ENCODE results near the gene ZDHHC6. TPM values are rescaled to one million over a fixed set of nuclear protein-coding genes. Genes with fewer than 3 reads are reported as not detected.
A peak's percentile ranks its signal among the peaks of the same experiment; 100 is the strongest.

The ZDHHC6 gene
- total RNA-seq, 1 donor from 2014 or later, result 24.8 TPM

GRCh38 chr10:112446055-112446854 is 459 bp downstream of the ZDHHC6 start:
- peak overlapping the region; percentile 96 for H3K9ac ChIP-seq (ENCODE audit: low read length)
- DNase-seq (ENCODE audit: low read depth), result peak; percentile 13
- H2AFZ ChIP-seq (ENCODE audit: low read depth, low read length), result peak overlapping the region; percentile 99
- peaks cover 9% of the 10 kb centered on the region for H4K20me1 ChIP-seq (ENCODE audit: insufficient read depth, low read length)
- peak overlapping the region; percentile 97 for H3K27ac ChIP-seq (ENCODE audit: low read depth, low read length)
- peak overlapping the region; percentile 99 for H3K4me3 ChIP-seq (ENCODE audit: insufficient read depth, low read depth, low read length)
- H3K4me1 ChIP-seq (ENCODE audit: insufficient read depth, low read length), result peaks cover 5% of the 10 kb centered on the region
- Mint-ChIP-seq H3K4me3 (ENCODE audit: unreplicated experiment) (peak overlapping the region; percentile 93), H3K36me3 (ENCODE audit: low read depth, unreplicated experiment) (no peaks in the 10 kb centered on the region), H3K27me3 (ENCODE audit: low read depth, unreplicated experiment) (no peaks in the 10 kb centered on the region), H3K4me1 (ENCODE audit: low read depth, unreplicated experiment) (peaks cover 9% of the 10 kb centered on the region), H3K9me3 (ENCODE audit: unreplicated experiment) (no peaks in the 10 kb centered on the region), H3K27ac (ENCODE audit: unreplicated experiment) (peak overlapping the region; percentile 96)
- peaks cover 22% of the 10 kb centered on the region for H3K36me3 ChIP-seq (ENCODE audit: insufficient read depth, low read length)
- H3K9me3 ChIP-seq (ENCODE audit: insufficient read depth, low read depth, low read length), result no peaks in the 10 kb centered on the region
- FAIRE-seq, result no peak
- H3K27me3 ChIP-seq (ENCODE audit: insufficient read depth, low read length), result no peaks in the 10 kb centered on the region
- H3K4me2 ChIP-seq (ENCODE audit: low read length), result peak overlapping the region; percentile 96
- peaks cover 55% of the 10 kb centered on the region for H3K79me2 ChIP-seq (ENCODE audit: insufficient read depth, low read length)
- no peak for TF ChIP-seq EZH2 (IDR thresholded peaks at IDR 0.05; ENCODE audit: insufficient read depth, low read length)
- no peak for TF ChIP-seq CTCF (IDR thresholded peaks at IDR 0.05; ENCODE audit: insufficient read depth, low read depth, low read length)

DNA sequence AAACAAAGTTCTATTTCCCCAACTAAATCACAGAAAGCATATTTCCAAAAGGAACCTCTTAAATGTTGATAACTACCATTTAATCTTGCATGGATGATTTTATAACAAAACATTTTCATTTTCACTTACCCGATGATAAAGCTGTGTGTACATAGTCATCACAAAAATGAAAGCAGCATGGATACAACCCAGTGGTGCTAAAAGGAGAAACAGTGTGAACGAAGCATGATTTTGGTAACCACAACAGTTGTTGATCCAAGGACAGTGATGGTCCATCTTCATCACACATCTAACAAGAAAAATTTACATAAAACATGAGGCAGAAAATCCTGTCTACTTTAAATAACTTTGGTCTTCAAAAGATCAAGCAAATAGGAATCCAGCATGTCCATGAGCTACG is 4.7 kb downstream of the ZDHHC6 start:
- Mint-ChIP-seq H3K4me3 (ENCODE audit: unreplicated experiment) (no peak overlapping the region), H3K4me1 (ENCODE audit: low read depth, unreplicated experiment) (peaks cover 1% of the 10 kb centered on the region), H3K27ac (ENCODE audit: unreplicated experiment) (no peak overlapping the region), H3K27me3 (ENCODE audit: low read depth, unreplicated experiment) (no peaks in the 10 kb centered on the region), H3K9me3 (ENCODE audit: unreplicated experiment) (no peaks in the 10 kb centered on the region), H3K36me3 (ENCODE audit: low read depth, unreplicated experiment) (peaks cover 3% of the 10 kb centered on the region)
- Histone ChIP-seq H3K4me1 (ENCODE audit: insufficient read depth, low read length) (peaks cover 5% of the 10 kb centered on the region), H2AFZ (ENCODE audit: low read depth, low read length) (no peak overlapping the region), H3K4me3 (ENCODE audit: insufficient read depth, low read depth, low read length) (no peak overlapping the region), H3K79me2 (ENCODE audit: insufficient read depth, low read length) (peaks cover 23% of the 10 kb centered on the region), H4K20me1 (ENCODE audit: insufficient read depth, low read length) (peaks cover 4% of the 10 kb centered on the region), H3K27ac (ENCODE audit: low read depth, low read length) (no peak overlapping the region), H3K4me2 (ENCODE audit: low read length) (no peak overlapping the region), H3K27me3 (ENCODE audit: insufficient read depth, low read length) (no peaks in the 10 kb centered on the region), H3K9me3 (ENCODE audit: insufficient read depth, low read depth, low read length) (no peaks in the 10 kb centered on the region), H3K36me3 (ENCODE audit: insufficient read depth, low read length) (peaks cover 33% of the 10 kb centered on the region), H3K9ac (ENCODE audit: low read length) (no peak overlapping the region)
- DNase-seq (ENCODE audit: low read depth), result no peak
- no peak for FAIRE-seq
- TF ChIP-seq EZH2 (IDR thresholded peaks at IDR 0.05; ENCODE audit: insufficient read depth, low read length) (no peak), CTCF (IDR thresholded peaks at IDR 0.05; ENCODE audit: insufficient read depth, low read depth, low read length) (no peak)

DNA sequence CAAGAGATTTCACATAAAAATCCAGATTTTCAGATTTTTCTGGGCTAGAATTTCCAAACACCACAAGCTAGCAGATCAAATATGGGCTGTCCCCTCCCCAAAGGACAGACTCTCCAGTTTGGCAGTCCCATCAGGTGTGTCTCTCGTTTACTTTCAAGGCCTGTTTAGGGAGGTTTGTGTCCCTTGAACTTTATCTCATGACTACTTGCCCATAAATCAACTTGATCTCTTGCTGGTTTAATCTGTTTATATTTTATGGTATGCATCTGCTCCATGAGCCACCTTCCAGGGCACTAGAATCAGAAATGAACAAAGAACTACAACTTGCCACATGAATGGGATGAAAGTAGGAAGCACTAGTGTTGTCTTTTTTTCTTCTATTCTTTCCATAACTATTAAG is 5.2 kb downstream of the ZDHHC6 start:
- Mint-ChIP-seq H3K4me1 (ENCODE audit: low read depth, unreplicated experiment) (peaks cover 1% of the 10 kb centered on the region), H3K9me3 (ENCODE audit: unreplicated experiment) (no peaks in the 10 kb centered on the region), H3K36me3 (ENCODE audit: low read depth, unreplicated experiment) (peaks cover 3% of the 10 kb centered on the region), H3K4me3 (ENCODE audit: unreplicated experiment) (no peak overlapping the region), H3K27me3 (ENCODE audit: low read depth, unreplicated experiment) (no peaks in the 10 kb centered on the region), H3K27ac (ENCODE audit: unreplicated experiment) (no peak overlapping the region)
- peaks cover 5% of the 10 kb centered on the region for H3K4me1 ChIP-seq (ENCODE audit: insufficient read depth, low read length)
- peaks cover 19% of the 10 kb centered on the region for H3K79me2 ChIP-seq (ENCODE audit: insufficient read depth, low read length)
- peaks cover 4% of the 10 kb centered on the region for H4K20me1 ChIP-seq (ENCODE audit: insufficient read depth, low read length)
- H3K9me3 ChIP-seq (ENCODE audit: insufficient read depth, low read depth, low read length), result no peaks in the 10 kb centered on the region
- DNase-seq (ENCODE audit: low read depth) (no peak), FAIRE-seq (no peak)
- H3K9ac ChIP-seq (ENCODE audit: low read length), result no peak overlapping the region
- TF ChIP-seq EZH2 (IDR thresholded peaks at IDR 0.05; ENCODE audit: insufficient read depth, low read length) (no peak), CTCF (IDR thresholded peaks at IDR 0.05; ENCODE audit: insufficient read depth, low read depth, low read length) (no peak)
- no peak overlapping the region for H3K4me3 ChIP-seq (ENCODE audit: insufficient read depth, low read depth, low read length)
- no peak overlapping the region for H3K27ac ChIP-seq (ENCODE audit: low read depth, low read length)
- peaks cover 33% of the 10 kb centered on the region for H3K36me3 ChIP-seq (ENCODE audit: insufficient read depth, low read length)
- H3K4me2 ChIP-seq (ENCODE audit: low read length), result no peak overlapping the region
- H3K27me3 ChIP-seq (ENCODE audit: insufficient read depth, low read length), result no peaks in the 10 kb centered on the region
- no peak overlapping the region for H2AFZ ChIP-seq (ENCODE audit: low read depth, low read length)
